ENCODE data around the gene NKG7. TPM values are rescaled to one million over a fixed set of nuclear protein-coding genes. Genes with fewer than 3 reads are reported as not detected.

The NKG7 gene
- total and polyA plus RNA-seq, 12 donors = 1.1 to 5.9 (median 2.8) TPM

- intact Hi-C loops (cut with DNase I) = no loop called here
- H3K36me3 ChIP-seq (replicated peaks in 1 of 2) = no peaks in the 10 kb centered on the region
- DNase-seq = peak; percentile 98 to 100 (median 99)
- H3K27ac ChIP-seq = peak overlapping the region; percentile 42 to 97 (median 95)
- 0 to 1% (median 0%) methylated on average over 49 to 54 of the region's 54 CpGs for WGBS, 4 donors
- H3K27me3 ChIP-seq = no peaks in the 10 kb centered on the region
- no peaks in the 10 kb centered on the region for H3K9me3 ChIP-seq (replicated peaks in 1 of 3)
- peaks cover 16 to 38% of the 10 kb centered on the region in 2 donors for H3K4me1 ChIP-seq (replicated peaks in 1 of 2)
- peak in 1 of 2 donors; percentile 97 for TF ChIP-seq POLR2A (IDR thresholded peaks at IDR 0.05)
- TF ChIP-seq, protein P1, sequence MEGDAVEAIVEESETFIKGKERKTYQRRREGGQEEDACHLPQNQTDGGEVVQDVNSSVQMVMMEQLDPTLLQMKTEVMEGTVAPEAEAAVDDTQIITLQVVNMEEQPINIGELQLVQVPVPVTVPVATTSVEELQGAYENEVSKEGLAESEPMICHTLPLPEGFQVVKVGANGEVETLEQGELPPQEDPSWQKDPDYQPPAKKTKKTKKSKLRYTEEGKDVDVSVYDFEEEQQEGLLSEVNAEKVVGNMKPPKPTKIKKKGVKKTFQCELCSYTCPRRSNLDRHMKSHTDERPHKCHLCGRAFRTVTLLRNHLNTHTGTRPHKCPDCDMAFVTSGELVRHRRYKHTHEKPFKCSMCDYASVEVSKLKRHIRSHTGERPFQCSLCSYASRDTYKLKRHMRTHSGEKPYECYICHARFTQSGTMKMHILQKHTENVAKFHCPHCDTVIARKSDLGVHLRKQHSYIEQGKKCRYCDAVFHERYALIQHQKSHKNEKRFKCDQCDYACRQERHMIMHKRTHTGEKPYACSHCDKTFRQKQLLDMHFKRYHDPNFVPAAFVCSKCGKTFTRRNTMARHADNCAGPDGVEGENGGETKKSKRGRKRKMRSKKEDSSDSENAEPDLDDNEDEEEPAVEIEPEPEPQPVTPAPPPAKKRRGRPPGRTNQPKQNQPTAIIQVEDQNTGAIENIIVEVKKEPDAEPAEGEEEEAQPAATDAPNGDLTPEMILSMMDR (IDR thresholded peaks at IDR 0.05) = no peak
- peak overlapping the region; percentile 3 to 78 (median 64) for H3K4me3 ChIP-seq
Observed at GRCh38 chr19:51366389-51367254, 5.8 kb downstream of the NKG7 start.

DNA sequence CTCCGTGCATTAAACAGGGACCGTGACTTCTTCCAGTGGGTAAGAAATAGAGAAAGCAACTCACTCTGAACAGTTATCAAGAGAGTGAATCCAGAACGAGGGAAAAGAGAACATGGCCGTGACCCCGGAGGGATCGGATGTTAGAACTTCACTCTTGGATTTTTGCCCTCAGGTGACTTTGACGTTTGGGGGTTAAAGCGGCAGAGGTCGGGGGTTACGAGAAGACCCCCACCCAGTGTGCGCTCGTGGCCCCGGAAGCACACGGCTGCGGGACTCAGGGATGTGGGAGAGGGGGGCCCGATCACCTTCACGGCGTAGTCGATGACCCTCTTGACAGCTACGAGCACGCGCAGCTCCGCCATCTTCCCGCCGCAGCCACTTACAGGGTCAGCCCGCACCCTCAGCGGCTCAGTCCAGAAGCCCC, 6.5 kb downstream of the NKG7 start, which contains the start of gene ETFB:
Gene ETFB (minus strand): TSS at position 424 of the 424 bp plus-strand sequence. CDS start 62 bp downstream, at position 362.
- Histone ChIP-seq H3K36me3 (replicated peaks in 1 of 2) (no peaks in the 10 kb centered on the region), H3K4me1 (replicated peaks in 1 of 2) (peaks cover 16 to 43% of the 10 kb centered on the region in 2 donors), H3K4me3 (peak within 1 kb of the TSS; percentile 3 to 78 (median 64)), H3K27ac (peak within 1 kb of the TSS; percentile 42 to 97 (median 95)), H3K9me3 (replicated peaks in 1 of 3) (no peaks in the 10 kb centered on the region), H3K27me3 (no peaks in the 10 kb centered on the region)
- TF ChIP-seq, protein P1 (IDR thresholded peaks at IDR 0.05) = peak in 1 of 6 experiments; percentile 5
- TF ChIP-seq POLR2A (IDR thresholded peaks at IDR 0.05) = no peak
- WGBS, 4 donors = 0 to 1% (median 0%) methylated on average over 15 to 27 of the region's 27 CpGs
- DNase-seq = peak in 1 of 7 donors; percentile 62
- intact Hi-C loops (cut with DNase I) = no loop called here

GRCh38 chr19:51365211-51365964, 7.1 kb downstream of the NKG7 start:
- WGBS, 4 donors = 9 to 16% (median 12%) methylated on average over 8 to 10 of the region's 10 CpGs
- Histone ChIP-seq H3K4me1 (replicated peaks in 1 of 2) (peaks cover 16 to 46% of the 10 kb centered on the region in 2 donors), H3K36me3 (replicated peaks in 1 of 2) (no peaks in the 10 kb centered on the region), H3K27ac (peak overlapping the region; percentile 41 to 97 (median 95)), H3K9me3 (replicated peaks in 1 of 3) (no peaks in the 10 kb centered on the region), H3K27me3 (no peaks in the 10 kb centered on the region), H3K4me3 (peak overlapping the region in 3 of 4 donors; percentile 26 to 78 (median 51))
- TF ChIP-seq, protein P1 (IDR thresholded peaks at IDR 0.05) = peak in 1 of 6 experiments; percentile 5
- TF ChIP-seq POLR2A (IDR thresholded peaks at IDR 0.05) = peak in 1 of 2 donors; percentile 50
- peak in 6 of 7 donors; percentile 56 to 77 (median 68) for DNase-seq
- intact Hi-C loops (cut with DNase I) = no loop called here

Measured in adrenal gland (tissue), 12 donors.